GM12892 (cell line): ENCODE data around the gene PPFIA3.

Experiments used
- POLR2A ChIP-seq: IDR thresholded peaks from 2 replicates; pipeline ENCODE4 v1.6.1; 2011; ENCODE audit warnings: low read depth, low read length, control low read depth
- POLR2AphosphoS5 ChIP-seq: IDR thresholded peaks from 2 replicates; pipeline ENCODE4 v1.6.1; 2011; ENCODE audit warnings: low read depth, low read length, control low read depth

DNA sequence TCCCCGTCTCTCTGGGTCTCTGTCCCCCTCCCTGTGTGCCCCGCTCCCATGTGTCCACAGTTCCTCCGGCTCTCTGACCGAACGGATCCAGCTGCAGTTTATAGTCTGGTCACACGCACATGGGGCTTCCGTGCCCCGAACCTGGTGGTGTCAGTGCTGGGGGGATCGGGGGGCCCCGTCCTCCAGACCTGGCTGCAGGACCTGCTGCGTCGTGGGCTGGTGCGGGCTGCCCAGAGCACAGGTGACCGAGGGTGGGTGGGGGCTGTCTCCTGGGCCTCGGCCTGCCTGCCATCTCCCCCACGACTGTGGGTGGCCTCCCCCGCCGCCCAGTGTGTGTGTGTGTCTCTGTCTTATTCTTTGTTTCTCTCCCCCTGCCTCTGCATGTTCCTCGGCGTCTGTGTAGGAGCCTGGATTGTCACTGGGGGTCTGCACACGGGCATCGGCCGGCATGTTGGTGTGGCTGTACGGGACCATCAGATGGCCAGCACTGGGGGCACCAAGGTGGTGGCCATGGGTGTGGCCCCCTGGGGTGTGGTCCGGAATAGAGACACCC, 48.6 kb downstream of the PPFIA3 start:
- TF ChIP-seq POLR2A = no peak
- TF ChIP-seq POLR2AphosphoS5 = no peak
